Activated T-cell treated with anti-CD3 and anti-CD28 coated beads for 48 hours (primary cell): Measurements from ENCODE around the gene HYAL4.

Source experiments
- DNase-seq: peaks from one replicate; pipeline ENCODE4 v3.0.0-alpha.2; 2020; ENCODE audit warnings: low read depth

The HYAL4 gene

DNA sequence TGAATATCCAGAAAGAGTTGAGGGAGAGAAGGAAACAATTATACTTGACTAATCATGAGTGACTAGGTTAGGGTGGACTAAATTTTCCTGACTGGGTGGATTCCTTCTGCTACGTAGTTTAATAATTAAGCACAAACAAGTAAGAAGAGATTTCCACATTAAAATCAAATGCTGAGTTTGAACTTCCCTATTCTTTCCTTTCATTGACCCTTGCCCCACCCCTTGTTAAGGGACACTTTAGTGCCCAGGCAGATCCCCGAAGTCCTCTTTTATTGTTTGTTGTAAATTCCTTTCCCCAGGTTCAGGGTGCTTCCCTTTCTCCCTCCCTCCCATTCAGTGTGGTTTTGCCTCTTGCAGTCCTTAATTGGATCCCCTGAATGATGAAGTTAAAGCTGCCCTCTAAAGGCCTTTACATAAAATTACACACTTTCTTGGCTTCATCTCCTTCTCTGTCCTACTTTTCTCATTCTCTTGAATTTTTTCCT lies 71.3 kb downstream of the HYAL4 start:
- no peak for DNase-seq

DNA sequence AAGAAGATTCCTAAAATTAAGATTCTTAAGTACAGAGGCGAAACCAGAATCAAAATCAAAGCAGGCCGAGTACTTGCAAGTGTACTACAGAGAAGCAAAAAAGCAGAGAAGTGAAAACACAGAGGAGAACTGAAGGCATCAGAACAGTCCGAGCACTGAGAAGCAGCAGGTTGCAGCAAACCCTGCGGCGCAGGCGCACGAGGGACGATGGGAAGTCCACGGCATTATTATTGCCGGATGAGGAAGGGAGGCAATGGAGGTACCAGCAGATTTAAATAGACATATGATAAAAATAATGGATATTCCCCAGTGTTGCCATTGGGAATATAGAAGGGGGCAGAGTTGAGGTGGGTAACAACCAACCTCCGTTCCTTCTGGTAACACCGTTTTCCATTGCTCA lies 72.9 kb downstream of the HYAL4 start:
- DNase-seq, result no peak

DNA sequence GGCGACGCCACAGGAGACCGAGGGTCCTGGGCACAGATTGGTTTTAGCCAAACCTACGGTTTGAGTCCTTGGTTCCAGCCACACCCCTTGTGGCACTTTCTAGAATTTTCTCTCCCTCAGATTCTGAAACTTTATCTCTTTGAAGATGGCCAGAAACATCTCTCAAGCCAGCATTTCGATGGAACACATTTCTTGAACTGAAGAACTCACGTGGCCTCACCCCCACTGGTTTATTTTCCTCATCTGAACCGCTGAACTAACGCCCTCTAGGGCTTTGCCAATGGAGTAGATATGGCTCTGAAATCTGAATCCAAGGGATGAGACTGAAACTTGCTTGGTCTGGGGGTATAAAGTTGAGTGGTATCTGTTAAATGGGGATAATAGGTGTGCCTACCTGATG lies 73.3 kb downstream of the HYAL4 start:
- DNase-seq, result no peak

DNA sequence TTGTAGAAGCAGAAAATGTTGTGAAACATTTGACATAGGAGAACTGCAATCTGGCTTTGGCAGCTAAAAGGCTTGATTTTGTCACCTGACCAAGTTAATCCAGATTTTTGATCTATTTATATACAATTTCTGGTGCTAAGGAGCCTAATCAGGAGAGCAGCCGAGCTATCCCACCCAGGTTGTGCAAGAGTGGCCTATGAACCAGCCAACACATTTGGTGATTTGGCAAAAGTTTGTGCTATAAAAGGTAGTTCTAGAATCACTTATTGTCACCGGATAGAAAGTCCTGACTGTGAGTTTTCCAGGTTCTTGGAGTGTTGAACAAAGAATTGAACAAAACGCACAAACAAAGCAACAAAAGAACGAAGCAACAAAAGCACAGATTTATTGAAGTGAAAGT lies 78.6 kb downstream of the HYAL4 start:
- no peak for DNase-seq

DNA sequence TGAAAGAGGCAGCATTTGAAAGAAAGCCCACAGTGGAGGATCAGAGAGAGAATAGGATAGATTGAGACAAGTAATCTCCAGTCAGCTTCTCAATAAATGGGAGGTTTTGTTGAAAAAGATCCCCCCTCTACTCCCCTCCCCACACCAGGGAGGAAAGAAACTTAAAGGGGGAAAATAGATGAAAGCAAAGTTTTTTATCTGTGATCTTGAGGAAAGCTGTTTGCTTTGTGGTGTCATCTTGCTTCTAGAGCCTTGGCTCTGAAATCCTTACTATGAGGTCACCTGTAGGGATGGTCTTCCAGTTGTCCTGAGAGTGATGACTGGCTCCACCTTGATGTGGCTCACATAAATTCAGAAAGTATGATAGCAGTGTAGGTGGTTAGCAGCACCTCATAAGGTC lies 80.0 kb downstream of the HYAL4 start, which contains the start of gene SPAM1:
TSS of gene SPAM1 (plus strand) at position 301 of the 400 bp plus-strand sequence. CDS start 28,330 bp downstream, outside the sequence.
- no peak for DNase-seq
